ENCODE measurements around the gene PARP3. TPM values are rescaled to one million over a fixed set of nuclear protein-coding genes. Genes with fewer than 3 reads are reported as not detected.
"Not testable (repeated sequence)": the region's sequence is repeated elsewhere in the genome, so short reads cannot be mapped to it uniquely, and the experiment has no call there.

The PARP3 gene
- 10 to 100 TPM; 13.7 to 20.1 (median 17.1) TPM for total RNA-seq (2021; fragmentation: NEBNext Ultra II Directional; extraction: Animal tissue kit (Norgen Biotek cat#: 25700))
- long read RNA-seq, partial matches to known transcripts: 16 of 25 reads
- long read RNA-seq, other reads (novel, unspliced or antisense): 3 of 25 reads

DNA sequence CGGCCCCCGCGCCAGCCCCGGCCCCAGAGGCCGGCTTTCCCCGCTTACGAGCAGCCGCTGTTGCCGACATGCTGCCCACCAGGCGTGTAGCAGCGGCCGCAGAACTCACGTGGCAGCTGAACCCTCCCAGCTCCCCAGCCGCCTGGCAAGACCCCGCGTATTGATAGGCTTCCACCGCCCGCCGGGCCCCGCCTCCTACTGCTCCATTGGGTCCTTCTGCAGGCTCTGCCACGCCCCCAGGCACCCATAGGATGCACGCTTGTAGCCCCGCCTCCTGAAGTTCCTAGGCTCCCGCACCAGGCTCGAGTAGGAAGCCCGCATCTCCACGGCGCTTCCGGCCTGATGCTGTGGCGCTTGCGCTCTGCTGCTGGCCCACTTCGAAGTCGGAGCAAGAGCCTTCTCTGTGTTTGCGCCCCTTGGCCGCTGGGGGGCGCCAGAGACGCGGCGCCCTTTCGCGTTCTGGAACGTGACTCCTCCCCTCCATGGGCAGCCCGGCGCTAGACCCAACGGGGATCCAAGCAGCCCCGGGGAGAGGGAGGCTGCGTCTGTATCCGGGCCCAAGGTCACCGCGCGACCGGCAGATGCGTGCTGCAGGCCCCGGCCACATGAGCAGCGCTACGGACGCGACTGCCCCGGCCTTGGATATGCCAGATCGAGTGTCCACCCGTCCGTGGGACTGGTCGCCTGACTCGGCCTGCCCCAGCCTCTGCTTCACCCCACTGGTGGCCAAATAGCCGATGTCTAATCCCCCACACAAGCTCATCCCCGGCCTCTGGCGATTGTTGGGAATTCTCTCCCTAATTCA lies at the start of gene PARP3, which contains the start of gene RRP9:
Gene PARP3, plus strand, starts transcription at position 566 of the 805 bp plus-strand sequence. CDS start 993 bp downstream, outside the sequence.
Gene RRP9, minus strand, starts transcription at position 107 of the 805 bp plus-strand sequence. Its CDS starts 37 bp downstream, at position 70.
- H3K36me3 Mint-ChIP-seq (ENCODE audit: low read depth): peaks cover 5% of the 10 kb centered on the region
- peak; percentile 100 for TF ChIP-seq CTCF (IDR thresholded peaks at IDR 0.05)
- peak within 1 kb of the TSS; percentile 89 for H3K4me3 Mint-ChIP-seq
- no peaks in the 10 kb centered on the region for H3K9me3 Mint-ChIP-seq
- peak; percentile 100 for DNase-seq
- H3K27ac Mint-ChIP-seq: peak within 1 kb of the TSS; percentile 94
- no peaks in the 10 kb centered on the region; the same call in 1 of the 2 replicates for H3K27me3 Mint-ChIP-seq (ENCODE audit: insufficient read depth)
- peaks cover 32% of the 10 kb centered on the region for H3K4me1 Mint-ChIP-seq (ENCODE audit: low read depth)

- Mint-ChIP-seq H3K9me3 (no peaks in the 10 kb centered on the region), H3K4me1 (ENCODE audit: low read depth) (no peaks in the 10 kb centered on the region), H3K36me3 (ENCODE audit: low read depth) (no peaks in the 10 kb centered on the region), H3K27me3 (ENCODE audit: insufficient read depth) (peaks cover 37% of the 10 kb centered on the region), H3K27ac (no peak overlapping the region), H3K4me3 (no peak overlapping the region)
- no peak for TF ChIP-seq CTCF (IDR thresholded peaks at IDR 0.05)
- no peak for DNase-seq
These were observed 47.8 kb upstream of the PARP3 start for GRCh38 chr3:51894391-51894790.

- Mint-ChIP-seq H3K27ac (no peak overlapping the region), H3K36me3 (ENCODE audit: low read depth) (no peaks in the 10 kb centered on the region), H3K4me3 (no peak overlapping the region), H3K27me3 (ENCODE audit: insufficient read depth) (peaks cover 37% of the 10 kb centered on the region), H3K9me3 (no peaks in the 10 kb centered on the region), H3K4me1 (ENCODE audit: low read depth) (no peaks in the 10 kb centered on the region)
- TF ChIP-seq CTCF (IDR thresholded peaks at IDR 0.05): no peak
- DNase-seq: no peak
These were observed 47.2 kb upstream of the PARP3 start for GRCh38 chr3:51894939-51895338.

GRCh38 chr3:51896607-51897305 lies 45.4 kb upstream of the PARP3 start:
- Mint-ChIP-seq H3K27me3 (ENCODE audit: insufficient read depth) (peaks cover 37% of the 10 kb centered on the region), H3K36me3 (ENCODE audit: low read depth) (no peaks in the 10 kb centered on the region), H3K27ac (no peak overlapping the region), H3K9me3 (no peaks in the 10 kb centered on the region), H3K4me1 (ENCODE audit: low read depth) (no peaks in the 10 kb centered on the region), H3K4me3 (no peak overlapping the region)
- TF ChIP-seq CTCF (IDR thresholded peaks at IDR 0.05): no peak
- DNase-seq: no peak

GRCh38 chr3:51897391-51897790 lies 44.8 kb upstream of the PARP3 start:
- Mint-ChIP-seq H3K4me3 (no peak overlapping the region), H3K27me3 (ENCODE audit: insufficient read depth) (peaks cover 32% of the 10 kb centered on the region), H3K27ac (no peak overlapping the region), H3K36me3 (ENCODE audit: low read depth) (no peaks in the 10 kb centered on the region), H3K4me1 (ENCODE audit: low read depth) (peaks cover 3% of the 10 kb centered on the region; the same call in 1 of the 2 replicates), H3K9me3 (no peaks in the 10 kb centered on the region)
- no peak for DNase-seq
- TF ChIP-seq CTCF (IDR thresholded peaks at IDR 0.05): no peak

- not testable (repeated sequence) for H3K4me1 Mint-ChIP-seq (ENCODE audit: low read depth); H3K36me3 Mint-ChIP-seq (ENCODE audit: low read depth); H3K27ac Mint-ChIP-seq; H3K4me3 Mint-ChIP-seq; DNase-seq; H3K9me3 Mint-ChIP-seq
- peaks cover 31% of the 10 kb centered on the region for H3K27me3 Mint-ChIP-seq (ENCODE audit: insufficient read depth)
These were observed 42.1 kb upstream of the PARP3 start for GRCh38 chr3:51900043-51900442.

- peaks cover 16% of the 10 kb centered on the region for H3K27me3 Mint-ChIP-seq (ENCODE audit: insufficient read depth)
- not testable (repeated sequence) for H3K4me3 Mint-ChIP-seq; H3K4me1 Mint-ChIP-seq (ENCODE audit: low read depth); DNase-seq; H3K27ac Mint-ChIP-seq
- H3K9me3 Mint-ChIP-seq: peaks cover 17% of the 10 kb centered on the region
- H3K36me3 Mint-ChIP-seq (ENCODE audit: low read depth): peaks cover 14% of the 10 kb centered on the region
These were observed 39.8 kb upstream of the PARP3 start for GRCh38 chr3:51902361-51902760.
